GM18499 (cell line): ENCODE measurements around the gene MIOS.

Experiments
- ATAC-seq: cut with Tn5 transposase; IDR thresholded peaks from one replicate; pipeline ENCODE4 v1.9.1; 2021; ENCODE audit warnings: moderate number of reproducible peaks; ENCODE audit not compliant: insufficient read depth, unreplicated experiment

MIOS gene

DNA sequence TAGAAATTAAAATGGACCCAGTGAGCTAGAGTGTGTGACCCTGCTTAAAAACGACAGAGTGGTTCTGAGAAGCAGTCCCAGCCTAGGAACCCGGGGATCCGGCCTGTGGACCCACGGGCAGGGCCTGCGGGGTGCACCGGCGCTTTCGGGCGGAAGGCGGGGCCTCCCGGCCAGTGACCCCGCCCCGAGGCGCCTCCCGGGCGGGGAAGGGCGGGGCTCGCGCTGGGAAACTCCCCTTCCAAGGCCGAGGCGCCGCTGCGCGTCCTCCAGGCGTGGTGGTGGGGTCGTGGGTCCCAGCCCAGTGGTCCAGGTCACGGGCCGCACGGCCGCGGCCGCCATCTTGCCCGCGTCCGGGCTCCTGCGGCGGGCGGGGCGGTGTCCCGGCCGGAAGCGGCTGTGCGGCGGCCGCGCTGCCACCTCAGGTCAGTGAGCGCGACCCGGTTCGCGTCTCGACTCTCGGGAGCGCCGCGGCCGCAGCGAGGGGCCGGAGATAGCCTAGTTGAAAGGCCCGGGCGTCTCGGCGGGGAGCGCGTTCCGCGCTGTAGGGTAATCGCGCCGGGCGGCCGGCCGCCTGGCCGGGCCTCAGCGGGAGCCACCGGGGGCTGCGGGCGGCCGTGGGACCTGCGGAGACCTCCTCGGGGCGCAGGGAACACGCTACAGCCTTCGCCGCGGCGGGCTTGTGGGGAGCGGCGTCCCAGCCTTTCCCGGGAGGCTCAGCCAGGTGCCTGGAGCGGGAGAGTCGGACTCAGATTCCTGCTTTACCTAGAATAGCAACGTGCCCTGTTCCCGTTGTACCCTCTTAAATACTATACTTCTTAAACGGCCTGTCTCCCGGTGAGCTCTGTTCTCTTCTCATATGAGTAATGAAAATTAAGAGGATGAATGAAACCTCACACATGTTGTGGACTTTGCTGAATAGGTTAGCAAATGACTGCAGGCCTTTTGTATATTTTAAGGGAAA, at the start of gene MIOS:
MIOS (plus strand) TSS at position 234 of the 961 bp plus-strand sequence. CDS start 5,592 bp downstream, outside the sequence.
- peak; percentile 36 for ATAC-seq

DNA sequence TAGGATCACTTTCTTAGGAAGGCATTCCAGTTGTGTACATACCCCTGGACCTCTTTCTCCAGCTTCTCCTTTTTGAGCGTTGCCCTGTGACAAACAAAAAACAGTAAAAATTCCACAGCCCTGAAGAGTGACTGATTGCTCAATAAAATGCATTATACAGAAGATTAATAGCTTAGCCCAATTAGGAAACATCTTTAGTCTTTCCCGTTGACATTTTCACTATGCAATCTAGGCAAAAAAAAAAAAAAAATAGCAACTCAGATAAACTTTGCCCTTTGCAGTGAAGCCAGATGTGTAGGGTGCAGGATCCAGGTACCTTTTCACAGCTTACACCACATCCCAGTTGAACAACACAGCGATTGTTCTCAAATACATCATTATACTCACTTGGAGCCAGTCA, 48.9 kb upstream of the MIOS start:
- no peak for ATAC-seq

DNA sequence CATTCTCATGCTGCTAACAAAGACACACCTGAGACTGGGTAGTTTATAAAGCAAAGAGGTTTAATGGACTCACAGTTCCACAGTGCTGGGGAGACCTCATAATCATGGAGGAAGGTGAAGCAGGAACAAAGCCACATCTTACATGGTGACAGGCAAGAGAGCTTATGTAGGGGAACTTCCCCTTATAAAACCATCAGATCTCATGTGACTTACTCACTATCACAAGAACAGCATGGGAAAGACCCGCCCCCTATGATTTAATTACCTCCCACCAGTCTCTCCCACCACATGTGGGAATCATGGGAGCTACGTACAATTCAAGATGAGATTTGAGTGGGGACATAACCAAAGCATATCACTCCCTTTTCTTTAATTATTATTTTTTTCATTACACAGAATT, 47.6 kb upstream of the MIOS start:
- no peak for ATAC-seq

DNA sequence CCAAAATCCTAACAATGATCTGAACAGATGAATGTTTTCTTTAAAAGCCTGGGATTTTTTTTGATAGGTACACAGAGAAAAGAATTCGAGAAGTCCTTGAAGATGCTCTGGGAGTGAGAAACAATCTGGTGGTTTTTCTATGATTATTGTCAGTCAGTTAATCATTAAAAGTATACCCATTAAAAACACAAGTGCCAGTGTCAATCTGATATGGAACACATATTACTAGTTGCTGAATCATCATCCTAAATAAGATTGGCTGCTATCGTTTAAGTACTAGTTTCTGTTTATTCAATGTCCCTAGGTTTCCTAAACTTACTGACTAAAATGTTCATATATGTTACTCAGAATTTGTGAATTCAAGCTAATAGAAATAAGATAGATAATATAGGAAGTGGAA, 47.2 kb upstream of the MIOS start:
- ATAC-seq, result no peak

DNA sequence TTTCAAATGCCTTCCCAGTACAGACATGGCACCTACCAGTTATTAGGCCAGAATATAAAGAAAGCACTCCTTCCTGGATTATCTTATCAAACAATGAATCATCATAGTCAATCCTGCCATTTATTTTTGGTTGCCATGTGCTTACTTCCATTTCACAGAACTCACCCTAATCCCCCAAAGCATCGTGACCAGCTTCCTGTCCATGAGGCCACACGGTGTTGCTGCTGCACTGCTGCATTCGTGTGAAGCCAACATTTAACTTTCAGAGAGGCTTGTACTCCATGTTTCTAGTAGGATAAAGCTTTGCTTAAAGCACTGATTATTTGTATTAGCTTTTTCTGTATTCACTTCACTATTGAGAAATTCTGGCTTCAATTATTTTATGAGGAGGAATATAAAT, 45.4 kb upstream of the MIOS start:
- ATAC-seq, result no peak

DNA sequence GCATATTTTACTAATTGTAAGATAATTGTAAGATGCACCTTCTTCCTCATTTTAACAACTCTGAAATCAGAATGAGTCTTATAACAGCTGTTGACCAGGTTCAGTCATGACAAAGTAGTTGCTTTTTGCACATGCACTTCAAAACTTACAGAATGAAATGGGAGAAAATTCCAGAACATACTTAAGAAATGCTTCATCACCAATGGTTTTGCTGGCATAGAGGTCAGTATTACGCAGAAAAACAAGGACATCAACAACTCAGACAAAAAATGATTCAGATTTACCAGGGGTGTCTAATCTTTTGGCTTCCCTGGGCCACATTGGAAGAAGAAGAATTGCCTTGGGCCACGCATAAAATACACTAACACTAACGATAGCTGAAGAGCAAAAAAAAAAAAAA, 44.3 kb upstream of the MIOS start:
- ATAC-seq, result no peak

DNA sequence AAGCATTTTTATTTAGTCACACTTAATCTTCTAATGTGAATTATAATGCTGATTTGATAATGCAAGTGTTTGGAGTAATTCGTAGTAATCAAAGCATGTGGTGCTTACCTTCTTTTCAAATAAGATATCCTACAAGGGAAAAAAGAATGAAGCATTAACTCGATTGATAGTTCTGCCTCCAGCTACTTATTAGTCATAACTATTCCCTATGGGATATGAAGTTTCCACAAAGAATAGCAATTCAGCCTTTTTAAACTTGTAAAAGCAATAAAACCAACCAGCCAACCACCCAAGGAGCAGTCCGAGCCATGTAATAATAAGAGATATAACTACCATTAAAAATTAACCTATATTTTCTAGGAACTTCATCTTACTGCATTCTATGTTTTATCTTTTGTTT, 42.6 kb upstream of the MIOS start:
- no peak for ATAC-seq

DNA sequence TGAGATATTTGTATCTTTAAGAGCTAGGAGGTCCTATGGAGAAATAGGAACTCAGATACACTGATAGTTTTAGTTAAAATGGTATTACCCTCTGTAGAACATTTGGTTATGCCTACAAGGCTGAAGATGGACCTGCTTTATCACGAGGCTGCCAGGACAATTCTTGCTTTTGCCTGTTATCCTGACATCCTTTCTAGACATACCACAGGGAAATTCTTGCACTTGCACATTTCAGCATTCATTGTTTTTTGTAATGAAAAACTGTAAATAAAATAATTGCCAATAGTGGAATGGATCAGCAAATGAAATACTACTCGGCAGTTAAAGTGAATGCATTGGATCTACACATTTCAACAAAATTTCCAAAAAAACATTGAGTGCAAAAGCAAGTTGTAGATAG, 40.7 kb upstream of the MIOS start:
- ATAC-seq, result no peak

DNA sequence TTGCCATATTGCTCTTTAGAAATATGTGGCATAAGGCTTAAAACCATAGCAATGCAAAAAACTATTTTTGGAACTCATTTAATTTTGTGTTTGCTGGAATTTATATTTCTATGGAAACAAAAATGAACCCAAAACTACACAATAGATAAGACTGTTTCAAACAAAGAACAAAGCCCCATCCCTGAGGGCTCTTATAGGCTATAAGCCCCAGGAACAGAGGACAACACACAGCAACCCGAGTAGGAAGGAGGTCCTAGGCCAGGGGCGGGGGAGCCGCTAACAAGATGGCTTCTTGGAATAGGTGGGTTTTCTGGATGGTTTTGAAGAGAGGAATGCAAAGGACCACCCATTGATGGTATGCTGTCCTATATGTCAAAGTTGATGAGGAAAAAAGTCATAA, 39.6 kb upstream of the MIOS start:
- ATAC-seq, result no peak

DNA sequence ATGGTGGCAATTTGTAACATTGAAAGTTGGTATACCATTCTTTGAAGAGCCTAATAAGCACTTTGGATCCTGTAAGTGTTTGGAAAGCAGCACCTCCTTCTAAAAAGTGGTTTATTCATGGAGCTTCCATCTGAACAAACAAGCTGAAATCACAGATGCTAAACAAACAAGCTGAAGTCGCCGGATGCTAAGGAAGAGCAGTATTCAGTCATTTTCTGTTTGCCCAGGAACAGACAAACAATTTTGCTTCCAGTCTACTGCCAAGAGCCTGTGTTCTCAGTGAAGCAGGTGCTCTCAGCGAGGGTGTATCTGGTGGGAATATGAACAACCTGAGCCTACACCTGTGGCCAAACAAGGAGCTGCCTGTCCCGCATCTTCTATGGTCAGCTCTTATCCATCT, 37.4 kb upstream of the MIOS start:
- ATAC-seq, result no peak

DNA sequence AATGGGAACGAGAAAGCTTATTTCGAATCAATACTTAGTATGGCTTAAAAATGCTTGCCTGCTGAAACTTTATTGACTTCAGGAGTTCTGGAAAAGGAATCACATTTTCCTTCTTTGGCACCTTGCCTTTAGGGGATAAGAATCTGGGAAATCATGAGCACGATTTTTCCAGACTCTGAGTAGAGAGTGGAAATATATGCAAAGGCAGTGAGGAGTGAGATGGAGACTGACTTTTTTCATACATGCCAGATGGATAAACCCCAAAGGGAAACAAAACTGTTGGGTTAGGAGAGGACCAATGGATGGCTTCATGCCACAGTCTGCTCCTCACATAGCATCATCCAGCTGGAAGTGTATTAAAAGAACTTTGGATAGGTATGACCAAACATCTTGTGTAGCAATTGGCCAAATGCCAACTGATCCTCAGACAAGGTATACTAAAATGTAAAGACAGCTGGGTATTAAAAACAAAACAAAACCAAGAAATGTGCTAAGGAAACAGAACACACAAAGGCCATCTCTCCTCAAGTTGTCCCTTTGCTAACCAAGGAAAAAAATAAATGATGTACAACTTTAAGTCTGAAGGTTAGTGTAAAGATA, 32.8 kb upstream of the MIOS start:
- no peak for ATAC-seq

DNA sequence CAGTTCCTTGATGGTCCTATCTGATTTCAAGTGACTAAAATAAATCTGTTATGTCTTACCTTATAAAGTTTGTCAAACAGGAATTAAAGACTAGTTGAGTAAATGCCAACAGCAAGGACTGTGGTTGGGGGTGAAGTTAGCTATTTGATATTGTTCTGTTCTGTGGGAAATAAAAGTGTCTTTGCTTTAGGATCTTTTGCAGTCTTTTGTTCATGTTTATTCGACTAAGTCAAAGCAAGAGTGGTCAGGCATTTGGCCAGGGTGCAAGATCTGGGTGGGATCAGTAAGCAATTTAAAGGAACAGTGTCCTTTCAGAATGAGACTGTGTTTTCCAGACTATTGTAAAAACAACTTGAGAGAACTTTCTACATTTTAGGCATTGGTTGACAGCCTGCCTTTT, 31.0 kb upstream of the MIOS start, which contains the start of gene COL28A1:
COL28A1 (minus strand) TSS at position 183 of the 400 bp plus-strand sequence. CDS start 2,998 bp downstream, outside the sequence.
- ATAC-seq, result no peak

DNA sequence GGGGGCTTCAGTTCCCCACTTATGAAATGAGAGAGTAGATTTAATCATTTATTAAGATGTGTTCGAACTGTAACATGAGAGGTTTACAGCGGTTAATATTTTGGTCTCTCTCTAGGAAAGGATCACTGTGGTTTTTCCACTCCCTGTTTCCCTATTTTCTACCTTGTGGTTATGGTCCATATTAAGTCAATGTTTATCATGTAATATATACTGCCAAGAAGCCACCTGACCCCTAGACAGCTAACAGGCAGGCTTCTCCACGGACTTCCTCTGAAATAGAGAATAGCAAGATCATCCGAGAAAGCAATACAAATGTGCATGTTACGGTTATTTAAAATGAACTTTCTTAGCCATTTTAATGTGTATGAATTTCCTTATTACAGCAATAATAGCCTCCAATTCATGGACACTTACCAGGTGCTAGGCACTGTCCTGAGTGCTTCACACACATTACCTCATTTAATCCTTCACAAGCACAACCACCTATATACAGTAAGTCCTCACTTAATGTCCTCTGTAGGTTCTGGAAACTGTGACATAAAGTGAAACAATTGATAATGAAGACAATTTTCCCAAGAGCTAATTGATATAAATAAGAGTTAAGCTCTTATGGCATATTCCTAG, 30.2 kb upstream of the MIOS start:
- ATAC-seq, result no peak

DNA sequence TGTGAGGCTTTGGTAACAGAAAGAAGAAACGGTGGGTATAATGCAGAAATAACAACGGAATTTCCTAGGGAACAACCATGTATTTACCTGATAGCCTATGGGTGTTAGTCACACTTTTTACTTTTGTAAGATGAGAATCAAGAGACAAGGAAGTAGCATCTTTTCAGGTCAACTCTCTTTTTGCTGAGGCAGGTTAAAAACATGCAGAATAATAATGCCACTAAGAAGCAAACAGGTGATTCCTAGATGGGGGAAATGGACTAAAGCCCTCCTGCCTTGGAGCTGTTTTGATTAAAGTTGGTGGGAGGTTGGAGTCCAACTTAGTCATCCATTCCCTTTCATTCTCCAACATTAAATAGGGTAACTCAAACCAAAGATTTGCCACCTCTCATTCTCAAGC, 29.0 kb upstream of the MIOS start:
- no peak for ATAC-seq

DNA sequence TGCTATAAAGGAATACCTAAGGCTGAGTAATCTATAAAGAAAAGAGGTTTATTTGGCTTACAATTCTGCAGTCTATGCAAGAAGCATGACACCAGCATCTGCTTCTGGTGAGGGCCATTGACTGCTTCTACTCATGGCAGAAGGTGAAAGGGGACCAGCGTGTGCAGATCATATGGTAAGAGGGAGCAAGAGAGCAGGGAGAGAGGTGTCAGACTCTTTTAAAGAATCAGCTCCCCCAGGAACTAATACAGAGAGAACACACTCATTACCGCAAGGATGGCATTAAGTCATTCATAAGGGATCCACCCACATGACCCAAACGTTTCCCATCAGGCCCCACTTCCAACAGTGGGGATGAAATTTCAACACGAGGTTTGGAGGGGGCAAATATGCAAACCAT, 27.5 kb upstream of the MIOS start:
- no peak for ATAC-seq

DNA sequence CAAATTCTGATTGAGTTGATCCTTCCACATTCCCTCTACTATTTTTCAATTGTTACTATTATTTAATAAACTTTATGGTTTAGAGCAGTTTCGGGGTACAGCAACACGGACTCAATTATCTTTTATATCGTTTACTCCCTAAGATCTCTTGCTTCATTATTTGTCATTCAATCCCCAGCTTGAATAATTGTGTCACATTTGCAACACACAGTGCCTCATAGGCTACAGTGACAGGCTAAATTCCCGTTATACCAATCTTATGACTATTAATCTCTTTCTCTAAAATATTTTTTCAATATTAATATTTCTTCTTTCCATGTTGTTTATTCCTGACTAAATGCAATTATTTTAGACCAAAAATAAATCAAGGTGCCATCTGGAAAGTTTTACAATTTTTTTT, 27.0 kb upstream of the MIOS start:
- no peak for ATAC-seq

DNA sequence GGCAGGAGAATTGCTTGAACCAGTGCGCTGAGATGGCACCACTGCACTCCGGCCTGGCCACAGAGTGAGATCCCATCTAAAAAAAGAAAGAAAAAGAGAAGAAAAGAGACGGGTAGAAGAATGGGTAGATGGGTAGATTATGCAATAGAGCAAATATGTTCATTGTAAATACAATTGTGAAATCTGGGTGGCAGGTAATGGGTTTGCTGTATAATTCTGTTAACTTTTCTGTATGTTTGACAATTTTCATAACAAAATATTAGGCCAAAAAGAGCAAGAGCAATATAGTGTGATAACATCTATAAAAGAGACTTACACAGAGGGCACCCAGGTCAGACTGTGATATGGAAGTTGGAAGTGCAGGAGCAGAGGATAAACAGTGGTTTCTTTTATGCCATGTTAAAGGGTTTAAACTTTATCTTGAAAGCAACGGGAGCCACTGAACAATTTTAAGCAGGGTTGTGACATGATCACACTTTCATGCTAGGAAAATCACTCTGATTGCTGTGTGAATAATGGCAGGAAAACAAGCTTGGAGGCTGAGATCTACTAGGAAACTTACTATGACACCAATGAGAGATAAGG, 24.3 kb upstream of the MIOS start:
- ATAC-seq, result no peak

DNA sequence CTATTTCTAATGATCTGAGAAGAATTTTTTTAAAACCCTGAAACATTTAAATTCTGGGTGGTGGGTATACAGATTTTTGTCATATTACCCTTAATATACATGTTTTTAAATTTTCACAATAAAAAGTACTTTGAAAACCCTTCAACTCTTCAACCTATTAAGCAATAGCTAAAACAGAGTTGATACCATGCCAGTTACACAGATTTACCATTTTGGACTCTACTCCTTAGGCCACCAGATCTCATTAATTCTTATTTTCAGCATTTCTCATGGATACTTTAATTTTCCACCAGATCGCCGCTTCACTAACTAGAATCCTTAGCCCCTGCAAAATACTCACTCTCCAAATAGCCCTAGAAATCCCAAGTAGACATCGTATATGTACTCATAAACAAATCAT, 18.3 kb upstream of the MIOS start:
- no peak for ATAC-seq

DNA sequence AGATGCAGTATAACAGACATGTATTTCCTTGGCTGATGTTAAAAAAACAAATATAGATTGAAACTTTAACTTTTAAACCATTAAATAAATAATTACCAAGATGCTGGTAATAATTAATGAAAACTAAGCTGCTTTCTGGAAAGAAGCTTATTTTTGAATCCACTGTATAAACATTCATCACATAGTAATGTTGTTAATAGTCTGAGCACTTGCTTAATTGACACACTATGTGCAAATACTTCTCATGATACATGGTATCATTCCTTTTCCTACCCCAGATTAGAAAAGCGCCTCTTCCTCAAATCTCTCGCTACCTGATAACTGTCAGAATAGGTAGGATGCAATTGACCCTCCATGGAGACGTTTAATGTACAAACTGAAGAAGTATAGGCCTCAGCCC, 16.0 kb upstream of the MIOS start:
- ATAC-seq, result no peak

DNA sequence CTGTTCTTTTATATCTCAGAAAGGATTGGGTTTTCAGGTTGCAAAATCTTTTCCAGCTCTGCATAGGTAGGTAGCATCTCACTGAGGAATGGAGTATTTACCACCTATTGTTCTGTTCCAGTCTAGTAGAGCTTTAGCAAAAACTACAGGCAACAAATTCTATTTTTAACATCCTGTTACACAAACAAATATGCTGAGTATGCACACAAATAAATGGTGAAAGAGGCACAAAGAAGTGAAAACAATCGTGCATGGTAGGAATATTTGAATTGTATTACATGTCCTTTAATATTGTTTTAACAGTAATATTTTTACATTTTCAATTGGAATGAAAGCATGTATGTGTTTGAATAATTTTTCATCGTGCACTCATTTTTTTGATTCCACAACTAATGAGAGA, 14.5 kb upstream of the MIOS start:
- no peak for ATAC-seq

DNA sequence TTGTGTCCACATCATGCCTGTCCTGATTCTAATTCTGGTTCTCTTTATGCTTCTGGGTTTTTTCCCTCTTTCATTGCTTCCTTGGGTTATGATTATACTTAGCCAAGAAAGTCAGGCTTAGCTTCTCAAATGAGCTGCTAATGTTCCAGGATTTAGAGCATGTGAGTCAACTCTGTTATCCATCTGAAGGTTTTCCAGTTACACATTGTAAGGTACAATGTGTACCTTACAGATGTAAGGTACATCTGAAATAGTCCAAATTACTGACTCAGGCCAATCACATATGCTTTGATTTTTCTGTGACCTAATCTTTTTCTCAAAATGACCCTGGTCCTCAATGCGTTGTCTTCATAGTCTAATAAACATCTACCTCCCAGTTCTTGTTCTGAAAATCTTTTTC, 13.3 kb upstream of the MIOS start:
- no peak for ATAC-seq
